ENCODE results near the gene TMEM263. TPM values are rescaled to one million over a fixed set of nuclear protein-coding genes. Genes with fewer than 3 reads are reported as not detected.

Gene TMEM263
- total RNA-seq, 4 donors from 2014 or later = 8.9 to 26.7 (median 15.9) TPM

DNA sequence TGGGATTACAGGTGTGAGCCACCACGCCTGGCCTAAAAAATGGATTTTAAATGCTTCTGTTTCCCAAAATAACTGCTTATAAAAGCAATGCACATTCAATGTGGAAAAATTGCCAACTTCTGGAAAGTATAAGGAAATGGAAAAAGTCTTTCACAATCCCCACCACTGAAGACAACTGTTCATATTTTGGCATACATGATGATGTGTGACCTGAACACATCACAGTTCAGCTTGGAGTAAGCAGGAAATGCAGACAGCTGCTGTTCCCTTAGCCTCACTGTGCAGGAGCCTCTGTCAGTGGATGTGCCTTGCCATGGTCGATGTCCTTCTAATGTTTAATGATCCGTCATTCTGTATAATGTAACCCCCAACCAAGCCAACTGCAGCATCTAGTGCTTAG is 26.1 kb downstream of the TMEM263 start:
- Histone ChIP-seq H3K9me3 (no peaks in the 10 kb centered on the region), H3K27ac (no peak overlapping the region), H3K27me3 (no peaks in the 10 kb centered on the region), H3K36me3 (peaks cover 0 to 18% of the 10 kb centered on the region in 2 donors), H3K4me1 (peaks cover 35 to 46% of the 10 kb centered on the region in 2 donors), H3K4me3 (no peak overlapping the region)
- intact Hi-C loops (cut with DNase I; ENCODE audit: low total_unique reads) = no loop called here
- ATAC-seq (no peak), DNase-seq (no peak)
- in situ Hi-C loops (cut with MboI; ENCODE audit: low sequenced_read_pairs in 4 of 4) = loop anchor here in 1 of 4 donors (25.0 kb wide), 1 partner anchor 106 kb away; the partner anchor contains the start of gene CRY1
- TF ChIP-seq, protein P1, sequence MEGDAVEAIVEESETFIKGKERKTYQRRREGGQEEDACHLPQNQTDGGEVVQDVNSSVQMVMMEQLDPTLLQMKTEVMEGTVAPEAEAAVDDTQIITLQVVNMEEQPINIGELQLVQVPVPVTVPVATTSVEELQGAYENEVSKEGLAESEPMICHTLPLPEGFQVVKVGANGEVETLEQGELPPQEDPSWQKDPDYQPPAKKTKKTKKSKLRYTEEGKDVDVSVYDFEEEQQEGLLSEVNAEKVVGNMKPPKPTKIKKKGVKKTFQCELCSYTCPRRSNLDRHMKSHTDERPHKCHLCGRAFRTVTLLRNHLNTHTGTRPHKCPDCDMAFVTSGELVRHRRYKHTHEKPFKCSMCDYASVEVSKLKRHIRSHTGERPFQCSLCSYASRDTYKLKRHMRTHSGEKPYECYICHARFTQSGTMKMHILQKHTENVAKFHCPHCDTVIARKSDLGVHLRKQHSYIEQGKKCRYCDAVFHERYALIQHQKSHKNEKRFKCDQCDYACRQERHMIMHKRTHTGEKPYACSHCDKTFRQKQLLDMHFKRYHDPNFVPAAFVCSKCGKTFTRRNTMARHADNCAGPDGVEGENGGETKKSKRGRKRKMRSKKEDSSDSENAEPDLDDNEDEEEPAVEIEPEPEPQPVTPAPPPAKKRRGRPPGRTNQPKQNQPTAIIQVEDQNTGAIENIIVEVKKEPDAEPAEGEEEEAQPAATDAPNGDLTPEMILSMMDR (IDR thresholded peaks at IDR 0.05 in 4 of 5, conservative IDR thresholded peaks at IDR 0.05 in 1 of 5) = no peak
- TF ChIP-seq POLR2A (IDR thresholded peaks at IDR 0.05) = no peak

GRCh38 chr12:106982229-106982628 is 26.5 kb downstream of the TMEM263 start:
- no peak for DNase-seq
- TF ChIP-seq POLR2A (IDR thresholded peaks at IDR 0.05) = no peak
- TF ChIP-seq, protein P1 (IDR thresholded peaks at IDR 0.05 in 4 of 5, conservative IDR thresholded peaks at IDR 0.05 in 1 of 5) = no peak
- ATAC-seq = no peak
- H3K4me1 ChIP-seq = peaks cover 32 to 42% of the 10 kb centered on the region in 2 donors
- H3K36me3 ChIP-seq = peaks cover 0 to 18% of the 10 kb centered on the region in 2 donors
- no peak overlapping the region for H3K27ac ChIP-seq
- in situ Hi-C loops (cut with MboI; ENCODE audit: low sequenced_read_pairs in 4 of 4) = loop anchor here in 1 of 4 donors (25.0 kb wide), 1 partner anchor 105 kb away; the partner anchor contains the start of gene CRY1
- no peak overlapping the region for H3K4me3 ChIP-seq
- intact Hi-C loops (cut with DNase I; ENCODE audit: low total_unique reads) = no loop called here
- H3K27me3 ChIP-seq = no peaks in the 10 kb centered on the region
- H3K9me3 ChIP-seq = no peaks in the 10 kb centered on the region

DNA sequence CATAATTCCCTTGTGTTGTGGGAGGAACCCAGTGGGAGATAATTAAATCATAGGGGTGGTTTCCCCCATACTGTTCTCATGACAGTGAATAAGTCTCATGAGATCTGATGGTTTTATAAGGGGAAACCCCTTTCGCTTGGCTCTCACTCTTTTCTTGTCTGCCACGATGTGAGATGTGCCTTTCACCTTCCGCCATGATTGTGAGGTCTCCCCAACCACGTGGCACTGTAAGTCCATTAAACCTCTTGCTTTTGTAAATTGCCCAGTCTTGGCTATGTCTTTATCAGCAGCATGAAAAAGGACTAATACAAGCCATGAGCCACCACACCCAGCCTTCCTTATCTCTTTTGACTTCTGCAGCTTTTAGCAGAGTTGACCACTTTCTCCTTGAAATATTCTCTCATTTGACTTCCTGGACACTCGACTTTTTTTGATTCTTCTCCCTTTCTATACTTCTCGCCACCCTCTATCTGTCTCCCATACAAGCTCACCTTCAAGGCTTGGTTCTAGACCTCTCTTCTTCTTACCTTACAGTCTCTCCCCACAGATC is 29.0 kb downstream of the TMEM263 start:
- Histone ChIP-seq H3K4me1 (peaks cover 17 to 24% of the 10 kb centered on the region in 2 donors), H3K27ac (peak overlapping the region in 1 of 4 donors; percentile 87), H3K4me3 (no peak overlapping the region), H3K9me3 (no peaks in the 10 kb centered on the region), H3K36me3 (peaks cover 0 to 18% of the 10 kb centered on the region in 2 donors), H3K27me3 (no peaks in the 10 kb centered on the region)
- ATAC-seq (no peak), DNase-seq (no peak)
- TF ChIP-seq POLR2A (IDR thresholded peaks at IDR 0.05) = no peak
- TF ChIP-seq, protein P1 (IDR thresholded peaks at IDR 0.05 in 4 of 5, conservative IDR thresholded peaks at IDR 0.05 in 1 of 5) = no peak
- intact Hi-C loops (cut with DNase I; ENCODE audit: low total_unique reads) (no loop called here), in situ Hi-C loops (cut with MboI; ENCODE audit: low sequenced_read_pairs in 4 of 4) (loop anchor here in 1 of 4 donors (25.0 kb wide), 1 partner anchor 103 kb away; the partner anchor contains the start of gene CRY1)

- ATAC-seq (peak; percentile 34 to 37), DNase-seq (peak in 1 of 2 donors; percentile 45)
- H3K9me3 ChIP-seq = no peaks in the 10 kb centered on the region
- H3K27ac ChIP-seq = peak overlapping the region in 3 of 4 donors; percentile 87 to 98 (median 94)
- peaks cover 0 to 18% of the 10 kb centered on the region in 2 donors for H3K36me3 ChIP-seq
- peaks cover 17 to 24% of the 10 kb centered on the region in 2 donors for H3K4me1 ChIP-seq
- TF ChIP-seq, protein P1 (IDR thresholded peaks at IDR 0.05 in 4 of 5, conservative IDR thresholded peaks at IDR 0.05 in 1 of 5) = no peak
- TF ChIP-seq POLR2A (IDR thresholded peaks at IDR 0.05) = peak in 1 of 2 donors; percentile 54
- intact Hi-C loops (cut with DNase I; ENCODE audit: low total_unique reads) (no loop called here), in situ Hi-C loops (cut with MboI; ENCODE audit: low sequenced_read_pairs in 4 of 4) (loop anchor here in 1 of 4 donors (25.0 kb wide), 1 partner anchor 102 kb away; the partner anchor contains the start of gene CRY1)
- H3K4me3 ChIP-seq = peak overlapping the region in 3 of 4 donors; percentile 7 to 78 (median 69)
- H3K27me3 ChIP-seq = no peaks in the 10 kb centered on the region
Observed at GRCh38 chr12:106985479-106985878, 29.8 kb downstream of the TMEM263 start.

All from gastrocnemius medialis (tissue), 4 donors.